Measurements from ENCODE around the gene CRACR2A. TPM values are rescaled to one million over a fixed set of nuclear protein-coding genes. Genes with fewer than 3 reads are reported as not detected.

Gene CRACR2A
- total and polyA plus RNA-seq, 2 of the 8 experiments (the other 6 are each of a cell fraction or from before 2014, with no cell fraction given) = 0.85 to 3.2 TPM

- Histone ChIP-seq H3K4ac (replicated peaks; ENCODE audit: insufficient read length, low read depth, low read length) (no peak overlapping the region), H3K23ac (ENCODE audit: insufficient read length) (no peak overlapping the region), H3K14ac (ENCODE audit: insufficient read length) (no peak overlapping the region), H4K5ac (ENCODE audit: insufficient read length, low read depth, low read length) (no peak overlapping the region), H3K4me1 (replicated peaks in 1 of 4; ENCODE audit: control insufficient read depth in 3 of 4, insufficient read depth in 4 of 4, low read length in 3 of 4) (no peaks in the 10 kb centered on the region), H3K56ac (replicated peaks; ENCODE audit: insufficient read length, low read depth, low read length) (no peak overlapping the region), H2BK120ac (replicated peaks; ENCODE audit: low read depth, low read length) (no peak overlapping the region), H3K9me3 (ENCODE audit: insufficient read depth in 2 of 2, low read depth in 1 of 2, low read length in 1 of 2) (no peaks in the 10 kb centered on the region), H3K4me2 (ENCODE audit: insufficient read depth in 1 of 2, low read depth in 2 of 2, low read length in 2 of 2) (no peak overlapping the region), H3K79me1 (ENCODE audit: low read depth, low read length) (no peaks in the 10 kb centered on the region), H3K27me3 (replicated peaks in 1 of 4; ENCODE audit: control insufficient read depth in 3 of 4, extremely low read depth in 1 of 4, insufficient read depth in 3 of 4, low read length in 3 of 4) (no peaks in the 10 kb centered on the region), H2BK15ac (ENCODE audit: low read length) (no peak overlapping the region), H3K79me2 (ENCODE audit: control insufficient read depth in 1 of 2, insufficient read depth in 2 of 2, low read length in 2 of 2) (no peaks in the 10 kb centered on the region), H4K91ac (replicated peaks; ENCODE audit: insufficient read length, low read length) (no peak overlapping the region), H3K23me2 (ENCODE audit: low read depth, low read length) (no peaks in the 10 kb centered on the region), H3K27ac (ENCODE audit: low read depth, low read length) (no peak overlapping the region), H3K4me3 (ENCODE audit: extremely low read depth in 1 of 4, insufficient read depth in 2 of 4, low read depth in 3 of 4, low read length in 4 of 4) (no peak overlapping the region), H2BK20ac (ENCODE audit: low read length) (no peak overlapping the region), H3K36me3 (ENCODE audit: control insufficient read depth in 2 of 4, insufficient read depth in 4 of 4, low read length in 3 of 4) (no peaks in the 10 kb centered on the region), H2BK5ac (ENCODE audit: low read depth, low read length) (no peak overlapping the region), H4K20me1 (replicated peaks in 1 of 2; ENCODE audit: control insufficient read depth in 1 of 2, insufficient read depth in 2 of 2, low read length in 2 of 2) (no peaks in the 10 kb centered on the region), H2AFZ (ENCODE audit: low read length) (no peak overlapping the region), H4K8ac (ENCODE audit: extremely low read depth, insufficient read depth, low read length) (no peak overlapping the region), H3K18ac (ENCODE audit: extremely low read depth, low read length) (no peak overlapping the region), H2AK5ac (ENCODE audit: low read depth, low read length) (no peak overlapping the region), H3K9ac (replicated peaks in 1 of 4; ENCODE audit: extremely low read depth in 1 of 4, low read depth in 3 of 4, low read length in 3 of 4) (no peak overlapping the region; a peak in 1 of 7 replicates), H2BK12ac (ENCODE audit: low read depth, low read length) (no peak overlapping the region)
- TF ChIP-seq CHD1 (IDR thresholded peaks at IDR 0.05; ENCODE audit: low read depth, low read length) (no peak), RNF2 (IDR thresholded peaks at IDR 0.05; ENCODE audit: borderline replicate concordance, low read depth, low read length, missing control alignments, poor library complexity, severe bottlenecking) (no peak), FOSL1 (IDR thresholded peaks at IDR 0.05; ENCODE audit: insufficient read depth, low read depth, low read length) (no peak), SIN3A (conservative IDR thresholded peaks at IDR 0.05 in 1 of 2, IDR thresholded peaks at IDR 0.05 in 1 of 2; ENCODE audit: low read depth in 1 of 2, low read length in 2 of 2) (no peak), KDM1A (IDR thresholded peaks at IDR 0.05; ENCODE audit: borderline replicate concordance, low read length) (no peak), RBBP5 (IDR thresholded peaks at IDR 0.05; ENCODE audit: borderline replicate concordance, low read depth, low read length) (no peak), TAF7 (optimal IDR thresholded peaks at IDR 0.05; ENCODE audit: borderline replicate concordance, low read depth, low read length) (no peak), BCL11A (IDR thresholded peaks at IDR 0.05; ENCODE audit: low read depth in 2 of 2, low read length in 2 of 2) (no peak)
- ChIA-PET CTCF (ENCODE audit: partially characterized antibody) (interaction anchor here (1.4 to 7.7 kb wide), 2 partner anchors 13 to 385 kb away, joined by 5 to 38 read pairs; no protein-coding TSS in a partner anchor), POLR2A (ENCODE audit: partially characterized antibody) (no interaction called here)
- 96% methylated on average over 1 of the region's 1 CpG; no CpG with 5 or more reads in 1 of the 2 experiments for WGBS, 2 experiments (ENCODE audit: extremely low coverage in 1 of 2, insufficient coverage in 1 of 2, insufficient read length in 1 of 2, insufficient replicate concordance in 2 of 2, low coverage in 1 of 2, low lambda C conversion rate in 2 of 2, missing lambda C conversion rate in 1 of 2)
- FAIRE-seq (no peak), DNase-seq (ENCODE audit: low read depth in 1 of 2, low spot score in 2 of 2) (no peak)
Observed at GRCh38 chr12:3685830-3686229, 67.1 kb downstream of the CRACR2A start.
